Measurements from ENCODE around the gene DUSP22. TPM values are rescaled to one million over a fixed set of nuclear protein-coding genes. Genes with fewer than 3 reads are reported as not detected.

Gene DUSP22
- total and polyA plus RNA-seq, 8 donors, result 27.3 to 48.8 (median 33.7) TPM

DNA sequence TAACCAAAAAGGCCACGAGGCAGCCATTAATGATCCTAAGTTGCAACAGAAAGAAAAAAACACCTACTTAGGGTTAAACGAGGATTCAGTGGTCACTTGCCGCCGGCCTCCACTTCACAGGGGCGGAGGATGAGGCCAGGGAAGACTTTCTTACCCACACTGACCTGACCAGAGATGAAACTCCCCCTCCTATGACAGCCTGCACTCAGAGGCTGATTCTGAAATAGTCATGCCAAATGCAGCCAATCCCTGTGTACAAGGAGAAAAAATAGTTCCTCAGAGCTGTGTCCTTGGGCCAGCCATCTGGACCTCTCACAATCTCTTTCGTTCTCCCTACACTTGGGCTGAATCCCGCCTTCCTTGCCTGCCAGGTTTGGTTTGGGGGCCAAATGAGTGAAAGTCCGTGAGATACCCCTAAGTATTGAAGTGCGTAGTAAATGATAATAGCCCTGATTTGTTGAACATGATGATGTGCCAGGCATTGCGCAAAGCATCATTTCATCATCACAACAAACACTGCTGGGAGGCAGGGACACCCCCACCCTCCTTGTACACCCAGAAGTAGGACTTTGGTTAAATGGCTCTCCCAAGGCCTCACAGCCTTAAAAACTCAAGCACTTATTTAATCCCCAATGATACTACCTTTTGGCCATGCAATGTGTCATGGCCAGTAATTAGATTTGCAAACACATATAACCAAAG, 96.1 kb downstream of the DUSP22 start:
- no peaks in the 10 kb centered on the region for H3K36me3 ChIP-seq
- peaks cover 12 to 27% of the 10 kb centered on the region in 2 donors for H3K4me1 ChIP-seq
- H3K27ac ChIP-seq, result no peak overlapping the region
- peaks cover 43 to 78% of the 10 kb centered on the region in 2 donors for H3K27me3 ChIP-seq
- TF ChIP-seq, protein P1, sequence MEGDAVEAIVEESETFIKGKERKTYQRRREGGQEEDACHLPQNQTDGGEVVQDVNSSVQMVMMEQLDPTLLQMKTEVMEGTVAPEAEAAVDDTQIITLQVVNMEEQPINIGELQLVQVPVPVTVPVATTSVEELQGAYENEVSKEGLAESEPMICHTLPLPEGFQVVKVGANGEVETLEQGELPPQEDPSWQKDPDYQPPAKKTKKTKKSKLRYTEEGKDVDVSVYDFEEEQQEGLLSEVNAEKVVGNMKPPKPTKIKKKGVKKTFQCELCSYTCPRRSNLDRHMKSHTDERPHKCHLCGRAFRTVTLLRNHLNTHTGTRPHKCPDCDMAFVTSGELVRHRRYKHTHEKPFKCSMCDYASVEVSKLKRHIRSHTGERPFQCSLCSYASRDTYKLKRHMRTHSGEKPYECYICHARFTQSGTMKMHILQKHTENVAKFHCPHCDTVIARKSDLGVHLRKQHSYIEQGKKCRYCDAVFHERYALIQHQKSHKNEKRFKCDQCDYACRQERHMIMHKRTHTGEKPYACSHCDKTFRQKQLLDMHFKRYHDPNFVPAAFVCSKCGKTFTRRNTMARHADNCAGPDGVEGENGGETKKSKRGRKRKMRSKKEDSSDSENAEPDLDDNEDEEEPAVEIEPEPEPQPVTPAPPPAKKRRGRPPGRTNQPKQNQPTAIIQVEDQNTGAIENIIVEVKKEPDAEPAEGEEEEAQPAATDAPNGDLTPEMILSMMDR (IDR thresholded peaks at IDR 0.05), result no peak
- intact Hi-C loops (cut with DNase I), result no loop called here
- no peak overlapping the region for H3K4me3 ChIP-seq
- ATAC-seq (no peak), DNase-seq (peak in 1 of 4 donors; percentile 55)
- H3K9me3 ChIP-seq, result no peaks in the 10 kb centered on the region

DNA sequence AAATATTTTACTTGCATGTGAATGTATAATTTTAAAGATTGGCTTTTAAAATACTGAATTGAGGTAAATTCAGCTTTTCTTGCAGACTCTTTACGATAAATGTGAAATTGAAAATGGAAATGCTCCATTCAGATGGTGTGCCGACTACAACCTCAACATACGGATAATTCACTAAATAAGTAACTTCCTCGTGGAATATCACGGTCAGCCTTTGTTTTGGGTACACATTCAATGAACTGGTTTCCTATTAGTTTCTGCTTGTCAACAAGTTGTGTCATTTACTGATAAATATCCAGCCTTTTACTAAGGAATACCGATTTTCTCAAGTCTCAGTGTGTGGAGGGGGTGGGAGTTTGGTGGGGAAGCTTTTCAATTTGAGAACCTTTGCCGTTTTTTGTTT, 96.9 kb downstream of the DUSP22 start:
- Histone ChIP-seq H3K36me3 (no peaks in the 10 kb centered on the region), H3K4me3 (no peak overlapping the region), H3K9me3 (no peaks in the 10 kb centered on the region), H3K4me1 (peaks cover 12 to 33% of the 10 kb centered on the region in 2 donors), H3K27me3 (peaks cover 51 to 82% of the 10 kb centered on the region in 2 donors), H3K27ac (no peak overlapping the region)
- TF ChIP-seq, protein P1 (IDR thresholded peaks at IDR 0.05), result no peak
- DNase-seq, result no peak
- ATAC-seq, result no peak
- intact Hi-C loops (cut with DNase I), result no loop called here

DNA sequence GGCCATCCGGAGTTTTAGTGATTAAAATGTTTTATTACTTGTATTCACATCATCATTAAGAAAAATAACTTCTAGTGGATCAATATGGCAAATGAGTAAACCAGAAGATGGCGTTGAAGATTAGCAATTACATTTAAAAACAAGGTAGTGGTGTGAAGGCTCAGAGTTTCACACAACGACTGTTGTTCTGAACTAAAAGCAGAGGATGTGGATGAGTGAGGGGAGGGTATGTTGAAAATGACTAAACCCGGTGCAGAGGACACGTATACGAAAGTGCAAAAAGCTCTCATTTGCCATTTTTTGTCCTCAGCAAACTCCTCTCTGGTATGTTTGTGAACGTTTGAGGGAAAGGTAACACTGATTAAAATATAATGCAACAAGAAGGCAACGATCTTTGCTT, 97.3 kb downstream of the DUSP22 start:
- intact Hi-C loops (cut with DNase I), result no loop called here
- H3K36me3 ChIP-seq, result no peaks in the 10 kb centered on the region
- ATAC-seq, result no peak
- H3K27ac ChIP-seq, result no peak overlapping the region
- peaks cover 12 to 33% of the 10 kb centered on the region in 2 donors for H3K4me1 ChIP-seq
- no peaks in the 10 kb centered on the region for H3K9me3 ChIP-seq
- H3K27me3 ChIP-seq, result peaks cover 51 to 83% of the 10 kb centered on the region in 2 donors
- no peak overlapping the region for H3K4me3 ChIP-seq
- TF ChIP-seq, protein P1 (IDR thresholded peaks at IDR 0.05), result no peak
- no peak for DNase-seq

DNA sequence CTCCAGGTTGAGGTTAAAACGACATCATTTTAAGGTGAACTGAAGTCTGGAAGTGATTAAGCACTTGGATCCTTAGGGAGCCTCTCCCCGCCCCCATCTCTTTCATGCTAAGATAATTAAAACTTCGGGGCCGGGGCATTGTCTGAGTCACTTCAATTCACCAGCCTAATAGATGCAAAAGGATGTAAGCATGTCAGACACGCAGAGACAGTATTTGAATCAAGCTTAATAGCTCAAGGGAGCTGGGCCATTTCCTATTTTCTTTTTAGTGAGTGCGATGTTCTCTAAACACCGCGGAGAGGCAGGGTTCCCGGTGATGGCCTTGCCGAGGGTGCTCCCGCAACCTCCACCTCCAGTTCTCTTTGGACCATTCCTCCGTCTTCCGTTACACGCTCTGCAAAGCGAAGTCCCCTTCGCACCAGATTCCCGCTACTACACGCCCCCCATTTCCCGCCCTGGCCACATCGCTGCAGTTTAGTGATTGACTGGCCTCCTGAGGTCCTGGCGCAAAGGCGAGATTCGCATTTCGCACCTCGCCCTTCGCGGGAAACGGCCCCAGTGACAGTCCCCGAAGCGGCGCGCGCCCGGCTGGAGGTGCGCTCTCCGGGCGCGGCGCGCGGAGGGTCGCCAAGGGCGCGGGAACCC, 98.7 kb downstream of the DUSP22 start:
- intact Hi-C loops (cut with DNase I), result no loop called here
- H3K4me3 ChIP-seq, result peak overlapping the region; percentile 34 to 42
- H3K27ac ChIP-seq, result no peak overlapping the region
- no peaks in the 10 kb centered on the region for H3K36me3 ChIP-seq
- ATAC-seq, result no peak
- DNase-seq, result no peak
- peaks cover 59 to 96% of the 10 kb centered on the region in 2 donors for H3K27me3 ChIP-seq
- H3K9me3 ChIP-seq, result no peaks in the 10 kb centered on the region
- H3K4me1 ChIP-seq, result peaks cover 12 to 33% of the 10 kb centered on the region in 2 donors
- TF ChIP-seq, protein P1 (IDR thresholded peaks at IDR 0.05), result no peak
